Common myeloid progenitor, CD34-positive (primary cell): ENCODE measurements around the gene COBLL1.
A peak's percentile ranks its signal among the peaks of the same experiment; 100 is the strongest.

Experiments used
- CTCF ChIA-PET: fragments of 350-600 bp; sonication (Branson Sonifier 250); formaldehyde crosslinking; loops from one replicate; lab custom pipeline; 2021; ENCODE audit warnings: antibody characterized with exemption; lab: Charles Lee
- POLR2A ChIA-PET: fragments of 350-600 bp; sonication (Branson Sonifier 250); formaldehyde crosslinking; loops from one replicate; lab custom pipeline; 2021; ENCODE audit warnings: antibody characterized with exemption; lab: Charles Lee
- DNase-seq, 3 donors: peaks; one replicate each; pipeline versions ENCODE4 v3.0.0 to v3.0.0-alpha.2; 2013
- H3K27ac ChIP-seq, 2 experiments: 1 replicate in 1 of 2; 2 replicates in 1 of 2; pipeline ENCODE4 v1.7.0; 2013; ENCODE audit warnings: inconsistent platforms in 2 of 2, low read length in 2 of 2, mild to moderate bottlenecking in 2 of 2, low read depth in 1 of 2, moderate library complexity in 1 of 2; ENCODE audit not compliant: severe bottlenecking in 2 of 2, insufficient read depth in 1 of 2, poor library complexity in 1 of 2
- H3K27me3 ChIP-seq, 5 experiments: replicated peaks in 2 of 5; 1 replicate in 3 of 5; 2 replicates in 2 of 5; pipeline versions ENCODE4 v1.6.1 to v1.7.0; 2013; ENCODE audit warnings: low read length in 4 of 5, mild to moderate bottlenecking in 2 of 5, moderate library complexity in 2 of 5, inconsistent platforms in 1 of 5; ENCODE audit not compliant: insufficient read depth in 5 of 5, control insufficient read depth in 4 of 5
- H3K36me3 ChIP-seq, 4 experiments: 1 replicate in 2 of 4; 2 replicates in 2 of 4; pipeline versions ENCODE4 v1.6.1 to v1.7.0; 2013; ENCODE audit warnings: low read length in 3 of 4, control low read depth in 1 of 4, mild to moderate bottlenecking in 1 of 4; ENCODE audit not compliant: control insufficient read depth in 4 of 4, insufficient read depth in 4 of 4
- H3K4me1 ChIP-seq, 4 experiments: 1 replicate in 3 of 4; 2 replicates in 1 of 4; pipeline versions ENCODE4 v1.6.1 to v1.7.1; 2013; ENCODE audit warnings: low read length in 3 of 4, mild to moderate bottlenecking in 3 of 4, control low read depth in 1 of 4, inconsistent platforms in 1 of 4, moderate library complexity in 1 of 4; ENCODE audit not compliant: control insufficient read depth in 4 of 4, insufficient read depth in 4 of 4; ENCODE audit errors: control extremely low read depth in 1 of 4
- H3K4me3 ChIP-seq, 7 experiments: 1 replicate in 4 of 7; 2 replicates in 3 of 7; pipeline versions ENCODE4 v1.5.1 to v1.7.0; 2013; ENCODE audit warnings: mild to moderate bottlenecking in 7 of 7, low read length in 6 of 7, moderate library complexity in 6 of 7, inconsistent platforms in 2 of 7, low read depth in 2 of 7, control low read depth in 1 of 7; ENCODE audit not compliant: insufficient read depth in 4 of 7, control insufficient read depth in 1 of 7; ENCODE audit errors: extremely low read depth in 1 of 7
- H3K9me3 ChIP-seq, 5 experiments: 1 replicate in 4 of 5; 2 replicates in 1 of 5; pipeline versions ENCODE4 v1.6.1 to v1.7.1; 2013; ENCODE audit warnings: low read length in 4 of 5, mild to moderate bottlenecking in 2 of 5, inconsistent platforms in 1 of 5, low read depth in 1 of 5, moderate library complexity in 1 of 5; ENCODE audit not compliant: control insufficient read depth in 4 of 5, insufficient read depth in 2 of 5; ENCODE audit errors: control extremely low read depth in 1 of 5
- WGBS: methylation state at CpG from one replicate; pipeline ENCODE4 v1.1.5; 2013; ENCODE audit not compliant: insufficient coverage; 5-methylcytosine and 5-hydroxymethylcytosine counted together

The COBLL1 gene

DNA sequence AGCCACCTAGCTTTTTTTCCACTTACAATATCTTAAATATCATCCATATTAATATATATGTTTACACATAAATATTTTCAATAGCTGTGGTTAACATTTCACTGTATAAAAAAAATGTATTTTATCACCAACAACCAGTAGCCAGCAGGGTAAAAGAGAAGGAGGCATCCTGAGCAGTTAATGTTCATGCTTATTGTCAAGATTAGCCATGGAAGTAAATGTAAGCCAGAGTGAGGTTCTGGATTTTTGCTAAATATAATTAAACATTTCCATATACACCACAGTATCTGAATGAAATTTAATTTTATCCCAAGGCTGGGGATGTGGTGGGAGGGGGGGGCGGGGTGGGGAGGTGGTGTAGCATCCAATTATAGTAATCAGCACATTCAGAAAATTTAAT is 140.1 kb downstream of the COBLL1 start:
- ChIA-PET POLR2A (no interaction called here), CTCF (no interaction called here)
- WGBS, result no CpG with 5 or more reads among the region's 1 CpG
- no peaks in the 10 kb centered on the region for H3K9me3 ChIP-seq
- no peak for DNase-seq
- H3K4me1 ChIP-seq, result no peaks in the 10 kb centered on the region
- no peak overlapping the region for H3K4me3 ChIP-seq
- no peaks in the 10 kb centered on the region for H3K27me3 ChIP-seq
- H3K36me3 ChIP-seq, result peaks cover 0 to 7% (median 2%) of the 10 kb centered on the region in 4 experiments
- H3K27ac ChIP-seq, result no peak overlapping the region

DNA sequence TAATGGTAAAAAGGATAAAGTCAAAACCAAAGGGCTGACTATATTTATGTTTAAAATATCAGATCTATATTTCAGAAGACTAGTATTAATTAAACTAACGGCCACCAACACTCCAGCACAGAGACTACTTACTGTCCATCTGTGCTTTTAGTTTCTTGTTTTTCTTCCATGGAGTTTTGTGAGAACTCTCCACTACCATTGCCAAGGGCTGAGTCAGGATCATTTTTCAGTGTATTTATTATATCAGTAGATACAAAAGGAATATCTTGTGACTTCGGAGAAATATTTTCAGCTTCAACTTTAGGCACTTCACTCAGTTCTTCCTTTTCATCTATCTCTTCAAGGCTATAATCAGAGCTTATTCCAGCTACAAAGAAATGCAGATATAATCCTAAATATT is 141.2 kb downstream of the COBLL1 start:
- Histone ChIP-seq H3K4me3 (no peak overlapping the region), H3K36me3 (peaks cover 0 to 9% (median 3%) of the 10 kb centered on the region in 4 experiments), H3K27ac (no peak overlapping the region), H3K27me3 (no peaks in the 10 kb centered on the region), H3K4me1 (no peaks in the 10 kb centered on the region), H3K9me3 (no peaks in the 10 kb centered on the region)
- no CpG with 5 or more reads among the region's 2 CpGs for WGBS
- POLR2A ChIA-PET, result no interaction called here
- DNase-seq, result no peak
- CTCF ChIA-PET, result no interaction called here

DNA sequence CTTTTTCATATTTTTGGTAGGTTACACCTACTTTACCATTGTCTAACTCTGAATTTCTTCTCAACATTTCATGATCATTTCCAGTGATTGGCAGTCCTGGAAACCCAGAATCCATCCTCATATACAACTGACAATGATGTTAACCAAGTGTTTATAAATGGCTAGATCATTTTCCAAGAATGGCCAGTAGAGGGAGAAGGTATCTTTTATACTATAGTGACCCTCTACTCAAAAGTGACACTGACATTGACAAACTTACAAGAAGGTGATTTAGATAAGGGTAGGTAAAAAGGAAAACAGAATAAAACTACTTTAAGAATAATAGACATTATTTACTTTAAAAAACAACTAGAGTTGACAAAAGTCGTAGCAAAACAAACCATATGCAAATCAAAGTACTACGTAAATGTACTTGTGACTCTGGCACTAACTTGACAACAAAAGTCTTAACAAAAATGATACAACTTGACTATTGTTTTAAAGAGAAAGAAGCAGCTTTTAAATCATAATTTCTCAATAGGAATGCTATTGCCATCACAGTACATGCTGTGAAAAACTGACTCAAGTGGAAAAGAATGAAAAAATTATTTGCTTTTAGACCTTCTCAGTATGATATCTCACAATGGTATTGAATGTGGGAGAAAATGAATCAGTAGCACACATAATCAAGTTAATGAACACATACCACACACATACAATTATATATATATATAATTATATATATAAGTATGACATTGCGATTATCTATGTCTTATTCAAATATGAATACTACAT is 143.7 kb downstream of the COBLL1 start:
- ChIA-PET CTCF (no interaction called here), POLR2A (no interaction called here)
- peak; percentile 10 to 26 (median 24) for DNase-seq
- Histone ChIP-seq H3K27ac (no peak overlapping the region), H3K36me3 (peaks cover 2 to 20% (median 9%) of the 10 kb centered on the region in 4 experiments), H3K4me1 (no peaks in the 10 kb centered on the region), H3K9me3 (no peaks in the 10 kb centered on the region), H3K27me3 (no peaks in the 10 kb centered on the region), H3K4me3 (no peak overlapping the region)
- no CpG with 5 or more reads among the region's 3 CpGs for WGBS

DNA sequence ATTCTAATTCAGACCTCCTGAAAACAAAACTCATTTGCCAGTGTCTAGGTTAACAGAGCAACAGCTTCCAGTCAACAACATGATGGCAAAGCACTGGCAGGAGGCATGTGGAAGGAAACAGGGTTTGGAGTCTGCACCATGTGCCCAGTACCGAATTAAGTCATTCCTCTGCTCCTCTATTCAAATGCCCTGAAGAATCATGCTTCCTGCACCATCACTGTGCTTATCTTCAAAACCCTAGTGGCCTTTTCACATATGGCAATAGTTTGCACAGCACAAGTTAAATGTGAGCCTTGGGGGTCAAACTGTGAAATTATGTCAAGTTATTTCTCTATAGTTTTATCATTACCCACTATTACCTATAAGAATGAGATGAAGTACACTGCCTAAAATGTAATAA is 145.0 kb downstream of the COBLL1 start:
- Histone ChIP-seq H3K36me3 (peaks cover 2 to 20% (median 9%) of the 10 kb centered on the region in 4 experiments), H3K27ac (no peak overlapping the region), H3K9me3 (no peaks in the 10 kb centered on the region), H3K4me3 (no peak overlapping the region), H3K27me3 (no peaks in the 10 kb centered on the region), H3K4me1 (no peaks in the 10 kb centered on the region)
- no CpG with 5 or more reads among the region's 1 CpG for WGBS
- peak in 2 of 3 donors; percentile 4 to 6 for DNase-seq
- CTCF ChIA-PET, result no interaction called here
- POLR2A ChIA-PET, result no interaction called here

DNA sequence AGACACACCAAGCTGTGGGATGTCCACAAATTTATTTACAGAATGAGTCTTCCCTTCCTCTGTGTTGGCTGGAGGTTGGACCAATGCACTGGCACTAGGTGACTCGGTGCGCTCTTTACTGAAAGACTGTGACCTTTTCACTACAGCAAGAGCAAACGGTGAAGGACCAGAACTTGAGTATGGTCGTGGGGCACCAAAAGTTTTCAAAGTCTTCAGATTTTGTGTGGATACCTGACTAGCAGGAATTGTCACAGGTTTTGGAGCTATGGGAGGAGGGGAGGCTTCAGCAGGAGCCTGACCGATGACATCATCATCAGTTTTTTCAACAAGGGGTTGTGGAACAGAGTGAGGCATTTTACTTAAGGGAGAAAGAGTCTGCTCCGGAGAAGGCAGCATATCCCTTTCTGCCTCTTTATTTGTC is 147.3 kb downstream of the COBLL1 start:
- H3K4me3 ChIP-seq, result no peak overlapping the region
- POLR2A ChIA-PET, result no interaction called here
- H3K27ac ChIP-seq, result no peak overlapping the region
- peaks cover 7 to 24% (median 15%) of the 10 kb centered on the region in 4 experiments for H3K36me3 ChIP-seq
- 98% methylated on average over 6 of the region's 6 CpGs for WGBS
- H3K4me1 ChIP-seq, result no peaks in the 10 kb centered on the region
- no peaks in the 10 kb centered on the region for H3K9me3 ChIP-seq
- DNase-seq, result no peak
- H3K27me3 ChIP-seq, result no peaks in the 10 kb centered on the region
- CTCF ChIA-PET, result interaction anchor here (0.9 kb wide), 1 partner anchor 20 kb away, joined by 3 read pairs; no protein-coding TSS in a partner anchor

DNA sequence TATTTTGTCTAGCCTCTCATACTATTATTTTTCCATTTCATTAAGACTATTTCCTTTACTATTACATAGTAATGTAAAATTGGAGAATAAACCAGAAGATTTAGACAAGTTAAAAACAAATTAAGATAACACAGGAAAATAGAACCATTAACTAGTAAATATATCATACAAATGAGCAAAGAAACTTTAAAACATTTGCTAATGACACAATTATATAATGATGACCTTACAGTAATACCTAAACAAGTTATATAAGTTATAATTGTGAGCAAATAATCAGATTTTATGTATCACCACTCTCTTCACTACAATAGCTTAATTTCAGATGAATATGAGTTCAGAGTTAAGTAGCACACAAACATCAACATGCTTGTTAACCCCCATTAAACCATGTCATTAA is 147.8 kb downstream of the COBLL1 start:
- no peaks in the 10 kb centered on the region for H3K27me3 ChIP-seq
- H3K4me1 ChIP-seq, result no peaks in the 10 kb centered on the region
- H3K27ac ChIP-seq, result no peak overlapping the region
- no peaks in the 10 kb centered on the region for H3K9me3 ChIP-seq
- ChIA-PET POLR2A (no interaction called here), CTCF (interaction anchor here (0.9 kb wide), 1 partner anchor 20 kb away, joined by 3 read pairs; no protein-coding TSS in a partner anchor)
- no peak overlapping the region for H3K4me3 ChIP-seq
- DNase-seq, result no peak
- H3K36me3 ChIP-seq, result peaks cover 7 to 24% (median 15%) of the 10 kb centered on the region in 4 experiments

DNA sequence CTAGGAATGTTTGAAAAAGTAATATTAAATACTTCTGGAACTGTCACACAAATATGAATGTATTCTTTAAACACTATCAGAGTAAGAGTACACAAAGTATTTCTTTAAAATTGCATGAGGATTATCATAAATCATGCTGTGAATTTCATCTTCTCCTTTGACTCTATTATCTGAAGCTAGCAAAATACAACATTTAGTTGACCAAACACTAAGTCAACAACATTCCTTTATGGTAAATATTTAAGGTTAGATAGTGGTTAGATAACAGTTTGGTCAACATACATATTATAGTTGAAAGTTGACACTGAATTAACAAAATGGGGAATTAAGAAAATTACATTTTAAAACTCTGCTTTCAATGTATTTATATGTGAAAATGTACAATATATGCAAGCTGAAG is 148.2 kb downstream of the COBLL1 start:
- Histone ChIP-seq H3K4me1 (no peaks in the 10 kb centered on the region), H3K9me3 (no peaks in the 10 kb centered on the region), H3K27ac (no peak overlapping the region), H3K36me3 (peaks cover 7 to 22% (median 15%) of the 10 kb centered on the region in 4 experiments), H3K4me3 (no peak overlapping the region), H3K27me3 (no peaks in the 10 kb centered on the region)
- no peak for DNase-seq
- ChIA-PET POLR2A (no interaction called here), CTCF (no interaction called here)
